Measurements from ENCODE around the gene CPNE6.
"Not testable (repeated sequence)": the region's sequence is repeated elsewhere in the genome, so short reads cannot be mapped to it uniquely, and the experiment has no call there.

DNA sequence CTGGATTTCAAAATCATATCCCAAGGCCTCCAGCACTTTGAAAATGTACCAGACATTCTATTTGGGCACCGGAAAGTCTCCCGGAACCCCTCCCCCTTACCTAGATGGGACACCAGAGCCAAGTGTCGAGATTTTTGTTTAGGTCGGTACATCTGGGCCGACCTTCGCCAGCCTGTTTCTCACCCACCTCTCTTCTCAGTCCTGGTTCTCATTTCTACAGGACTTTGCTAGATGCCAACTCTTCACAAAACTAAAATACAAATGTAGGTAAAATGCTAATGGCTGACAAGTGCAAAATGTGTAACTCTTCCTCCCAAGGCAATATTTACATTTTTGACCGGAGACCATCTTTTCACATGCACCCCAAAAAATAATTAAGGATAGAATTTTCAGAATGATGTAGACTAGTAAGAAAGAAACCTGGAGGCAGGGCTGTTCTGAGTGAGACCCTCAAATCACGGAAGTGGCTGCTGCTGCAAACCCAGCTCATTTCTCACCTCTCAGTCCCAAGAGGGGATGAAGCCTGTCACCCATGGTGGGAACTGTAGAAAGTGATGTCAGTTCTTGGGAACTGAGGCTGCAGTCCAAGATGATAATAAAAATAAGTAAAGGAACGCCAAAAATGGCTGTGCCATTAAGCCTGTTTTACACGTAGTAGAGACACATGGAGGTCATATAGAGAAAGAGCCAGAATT is 34.3 kb upstream of the CPNE6 start:
- TF ChIP-seq EZH2phosphoT487 (IDR thresholded peaks at IDR 0.05; ENCODE audit: borderline replicate concordance, low read depth, low read length), result not testable (repeated sequence)
- TF ChIP-seq, protein P1, sequence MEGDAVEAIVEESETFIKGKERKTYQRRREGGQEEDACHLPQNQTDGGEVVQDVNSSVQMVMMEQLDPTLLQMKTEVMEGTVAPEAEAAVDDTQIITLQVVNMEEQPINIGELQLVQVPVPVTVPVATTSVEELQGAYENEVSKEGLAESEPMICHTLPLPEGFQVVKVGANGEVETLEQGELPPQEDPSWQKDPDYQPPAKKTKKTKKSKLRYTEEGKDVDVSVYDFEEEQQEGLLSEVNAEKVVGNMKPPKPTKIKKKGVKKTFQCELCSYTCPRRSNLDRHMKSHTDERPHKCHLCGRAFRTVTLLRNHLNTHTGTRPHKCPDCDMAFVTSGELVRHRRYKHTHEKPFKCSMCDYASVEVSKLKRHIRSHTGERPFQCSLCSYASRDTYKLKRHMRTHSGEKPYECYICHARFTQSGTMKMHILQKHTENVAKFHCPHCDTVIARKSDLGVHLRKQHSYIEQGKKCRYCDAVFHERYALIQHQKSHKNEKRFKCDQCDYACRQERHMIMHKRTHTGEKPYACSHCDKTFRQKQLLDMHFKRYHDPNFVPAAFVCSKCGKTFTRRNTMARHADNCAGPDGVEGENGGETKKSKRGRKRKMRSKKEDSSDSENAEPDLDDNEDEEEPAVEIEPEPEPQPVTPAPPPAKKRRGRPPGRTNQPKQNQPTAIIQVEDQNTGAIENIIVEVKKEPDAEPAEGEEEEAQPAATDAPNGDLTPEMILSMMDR (conservative IDR thresholded peaks at IDR 0.05; ENCODE audit: low read length), result peak; percentile 33

All from OCI-LY7 (cell line).